GM06990 (cell line): ENCODE measurements around the gene SETD7.

Experiments
- DNase-seq: peaks from one replicate; pipeline ENCODE4 v3.0.0-alpha.2; 2011; ENCODE audit not compliant: insufficient read length; ENCODE audit errors: extremely low read depth
- H3K27me3 ChIP-seq: replicated peaks from 2 replicates; pipeline ENCODE4 v1.6.0; 2011; ENCODE audit warnings: low read length; ENCODE audit not compliant: control insufficient read depth, insufficient read depth
- H3K36me3 ChIP-seq: 2 replicates; pipeline ENCODE4 v1.5.1; 2011; ENCODE audit warnings: low read length; ENCODE audit not compliant: control insufficient read depth, insufficient read depth
- H3K4me3 ChIP-seq: replicated peaks from 2 replicates; pipeline ENCODE4 v1.5.1; 2011; ENCODE audit warnings: low read depth, mild to moderate bottlenecking, control low read depth, low read length
- CTCF ChIP-seq: IDR thresholded peaks from 2 replicates; pipeline ENCODE4 v1.5.1; 2011; ENCODE audit warnings: low read length, control low read depth, mild to moderate bottlenecking, inconsistent platforms; ENCODE audit not compliant: insufficient read depth, poor library complexity, severe bottlenecking

Gene SETD7

GRCh38 chr4:139568206-139568955 is 12.4 kb upstream of the SETD7 start:
- H3K4me3 ChIP-seq = no peak overlapping the region
- no peak for TF ChIP-seq CTCF
- DNase-seq = no peak
- no peaks in the 10 kb centered on the region for H3K36me3 ChIP-seq
- H3K27me3 ChIP-seq = no peaks in the 10 kb centered on the region

GRCh38 chr4:139567159-139567870 is 11.3 kb upstream of the SETD7 start:
- DNase-seq = no peak
- Histone ChIP-seq H3K27me3 (no peaks in the 10 kb centered on the region), H3K4me3 (no peak overlapping the region), H3K36me3 (no peaks in the 10 kb centered on the region)
- TF ChIP-seq CTCF = no peak

GRCh38 chr4:139564502-139564901 is 8.5 kb upstream of the SETD7 start:
- no peaks in the 10 kb centered on the region for H3K36me3 ChIP-seq
- no peaks in the 10 kb centered on the region for H3K27me3 ChIP-seq
- TF ChIP-seq CTCF = peak; percentile 6
- no peak for DNase-seq
- no peak overlapping the region for H3K4me3 ChIP-seq

- DNase-seq = no peak
- H3K4me3 ChIP-seq = no peak overlapping the region
- peaks cover 1% of the 10 kb centered on the region; the same call in 1 of the 2 replicates for H3K27me3 ChIP-seq
- no peak for TF ChIP-seq CTCF
- H3K36me3 ChIP-seq = no peaks in the 10 kb centered on the region
These were observed 7.5 kb upstream of the SETD7 start for GRCh38 chr4:139563515-139563914.

- Histone ChIP-seq H3K4me3 (no peak overlapping the region), H3K36me3 (no peaks in the 10 kb centered on the region), H3K27me3 (peaks cover 2% of the 10 kb centered on the region)
- DNase-seq = no peak
- TF ChIP-seq CTCF = no peak
These were observed 6.8 kb upstream of the SETD7 start for GRCh38 chr4:139562839-139563238.
